ENCODE data around the gene RAB35. TPM values are rescaled to one million over a fixed set of nuclear protein-coding genes. Genes with fewer than 3 reads are reported as not detected.

RAB35 gene
- total RNA-seq, 1 experiment from 2014 or later, result 57.9 TPM

GRCh38 chr12:120116792-120117651, 469 bp upstream of the RAB35 start:
- no peak for TF ChIP-seq CTCF (conservative IDR thresholded peaks at IDR 0.05; ENCODE audit: low read depth, low read length)
- no peak for TF ChIP-seq EZH2 (IDR thresholded peaks at IDR 0.05; ENCODE audit: borderline replicate concordance, low read depth, low read length, poor library complexity, severe bottlenecking)
- H3K9me3 ChIP-seq (ENCODE audit: low read depth, low read length, poor library complexity, severe bottlenecking), result no peaks in the 10 kb centered on the region
- BruUV-seq (replicated peaks), result no TSS peak
- H3K27ac ChIP-seq (ENCODE audit: low read depth, low read length, poor library complexity, severe bottlenecking), result peak overlapping the region; percentile 88
- peak; percentile 96 for DNase-seq (ENCODE audit: low spot score)
- no peaks in the 10 kb centered on the region for H3K36me3 ChIP-seq (ENCODE audit: insufficient read depth, low read length, poor library complexity, severe bottlenecking)
- intact Hi-C loops (cut with micrococcal nuclease; ENCODE audit: unreplicated experiment), result loop anchor here (10.0 kb wide), 1 partner anchor 148 kb away; the partner anchor contains the start of gene PXN
- H3K4me1 ChIP-seq (ENCODE audit: insufficient read depth, low read length, poor library complexity, severe bottlenecking), result peaks cover 13% of the 10 kb centered on the region
- ChIA-PET CTCF (interaction anchor here (0.6 to 1.7 kb wide), 2 partner anchors 148 to 250 kb away, joined by 4 to 5 read pairs; partner anchors contain the start of gene PXN), POLR2A (ENCODE audit: low non-redundant PET) (interaction anchor here (0.8 to 1.6 kb wide), 2 partner anchors 84 to 174 kb away, joined by 3 to 12 read pairs; partner anchors contain the start of gene RPLP0)
- peak overlapping the region; percentile 98 for H3K4me3 ChIP-seq (ENCODE audit: low read depth, low read length, poor library complexity, severe bottlenecking)
- no peaks in the 10 kb centered on the region for H3K27me3 ChIP-seq (replicated peaks; ENCODE audit: insufficient read depth, low read depth, low read length, poor library complexity)

GRCh38 chr12:120115692-120116440, 687 bp downstream of the RAB35 start:
- intact Hi-C loops (cut with micrococcal nuclease; ENCODE audit: unreplicated experiment), result loop anchor here (10.0 kb wide), 1 partner anchor 149 kb away; the partner anchor contains the start of gene PXN
- H3K27ac ChIP-seq (ENCODE audit: low read depth, low read length, poor library complexity, severe bottlenecking), result peak overlapping the region; percentile 43
- CTCF ChIA-PET, result interaction anchor here (0.6 to 1.7 kb wide), 2 partner anchors 150 to 251 kb away, joined by 4 to 5 read pairs; partner anchors contain the start of gene PXN
- POLR2A ChIA-PET (ENCODE audit: low non-redundant PET), result interaction anchor here (1.6 kb wide), 1 partner anchor 85 kb away, joined by 12 read pairs; the partner anchor contains the start of gene RPLP0
- TSS peak; percentile 63 for BruUV-seq (replicated peaks)
- no peaks in the 10 kb centered on the region for H3K36me3 ChIP-seq (ENCODE audit: insufficient read depth, low read length, poor library complexity, severe bottlenecking)
- H3K4me1 ChIP-seq (ENCODE audit: insufficient read depth, low read length, poor library complexity, severe bottlenecking), result peaks cover 13% of the 10 kb centered on the region
- TF ChIP-seq CTCF (conservative IDR thresholded peaks at IDR 0.05; ENCODE audit: low read depth, low read length) (no peak), EZH2 (IDR thresholded peaks at IDR 0.05; ENCODE audit: borderline replicate concordance, low read depth, low read length, poor library complexity, severe bottlenecking) (no peak)
- H3K27me3 ChIP-seq (replicated peaks; ENCODE audit: insufficient read depth, low read depth, low read length, poor library complexity), result no peaks in the 10 kb centered on the region
- no peaks in the 10 kb centered on the region for H3K9me3 ChIP-seq (ENCODE audit: low read depth, low read length, poor library complexity, severe bottlenecking)
- peak; percentile 40 for DNase-seq (ENCODE audit: low spot score)
- H3K4me3 ChIP-seq (ENCODE audit: low read depth, low read length, poor library complexity, severe bottlenecking), result peak overlapping the region; percentile 98

- no peak for DNase-seq (ENCODE audit: low spot score)
- H3K27me3 ChIP-seq (replicated peaks; ENCODE audit: insufficient read depth, low read depth, low read length, poor library complexity), result no peaks in the 10 kb centered on the region
- ChIA-PET CTCF (no interaction called here), POLR2A (ENCODE audit: low non-redundant PET) (no interaction called here)
- intact Hi-C loops (cut with micrococcal nuclease; ENCODE audit: unreplicated experiment), result loop anchor here (10.0 kb wide), 1 partner anchor 150 kb away; the partner anchor contains the start of gene PXN
- H3K9me3 ChIP-seq (ENCODE audit: low read depth, low read length, poor library complexity, severe bottlenecking), result no peaks in the 10 kb centered on the region
- no peak overlapping the region for H3K27ac ChIP-seq (ENCODE audit: low read depth, low read length, poor library complexity, severe bottlenecking)
- TF ChIP-seq CTCF (conservative IDR thresholded peaks at IDR 0.05; ENCODE audit: low read depth, low read length), result no peak
- no peak for TF ChIP-seq EZH2 (IDR thresholded peaks at IDR 0.05; ENCODE audit: borderline replicate concordance, low read depth, low read length, poor library complexity, severe bottlenecking)
- BruUV-seq (replicated peaks), result no TSS peak
- no peaks in the 10 kb centered on the region for H3K36me3 ChIP-seq (ENCODE audit: insufficient read depth, low read length, poor library complexity, severe bottlenecking)
- H3K4me1 ChIP-seq (ENCODE audit: insufficient read depth, low read length, poor library complexity, severe bottlenecking), result peaks cover 13% of the 10 kb centered on the region
- H3K4me3 ChIP-seq (ENCODE audit: low read depth, low read length, poor library complexity, severe bottlenecking), result peak overlapping the region; percentile 98
Observed at GRCh38 chr12:120115066-120115465, 1.5 kb downstream of the RAB35 start.

Data from A673 (cell line).